ENCODE results near the gene SLC25A39.

The SLC25A39 gene

DNA sequence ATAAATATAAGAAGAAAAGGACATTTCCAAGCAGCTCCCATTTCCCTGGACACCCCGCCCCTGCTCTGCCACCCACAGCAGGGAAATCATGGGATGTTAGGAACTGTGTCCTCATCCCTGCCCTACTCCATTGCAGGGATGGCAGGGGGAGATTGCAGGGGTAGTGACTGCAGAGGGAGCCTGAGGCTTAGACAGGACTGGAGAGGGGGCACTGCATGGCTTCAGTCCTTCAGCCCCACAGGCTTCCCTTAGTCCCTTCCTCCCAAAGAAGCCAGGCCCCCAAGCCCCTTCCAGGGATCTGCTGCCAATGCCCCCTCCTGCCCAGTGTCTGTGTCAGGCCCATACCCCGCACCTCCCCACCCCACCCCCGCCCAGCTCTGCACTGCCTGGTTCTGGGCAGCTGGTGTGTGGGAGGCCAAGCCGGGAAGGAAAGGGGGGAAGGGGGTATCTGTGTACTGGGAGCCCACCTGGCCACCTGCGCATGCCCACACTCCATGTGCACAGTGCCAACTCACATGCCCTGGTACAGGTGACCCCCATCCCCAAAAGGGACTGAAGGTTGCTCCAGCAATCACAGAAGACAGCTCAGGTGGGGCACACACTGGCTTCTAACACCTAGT is 13.0 kb downstream of the SLC25A39 start:
- DNase-seq, result no peak

DNA sequence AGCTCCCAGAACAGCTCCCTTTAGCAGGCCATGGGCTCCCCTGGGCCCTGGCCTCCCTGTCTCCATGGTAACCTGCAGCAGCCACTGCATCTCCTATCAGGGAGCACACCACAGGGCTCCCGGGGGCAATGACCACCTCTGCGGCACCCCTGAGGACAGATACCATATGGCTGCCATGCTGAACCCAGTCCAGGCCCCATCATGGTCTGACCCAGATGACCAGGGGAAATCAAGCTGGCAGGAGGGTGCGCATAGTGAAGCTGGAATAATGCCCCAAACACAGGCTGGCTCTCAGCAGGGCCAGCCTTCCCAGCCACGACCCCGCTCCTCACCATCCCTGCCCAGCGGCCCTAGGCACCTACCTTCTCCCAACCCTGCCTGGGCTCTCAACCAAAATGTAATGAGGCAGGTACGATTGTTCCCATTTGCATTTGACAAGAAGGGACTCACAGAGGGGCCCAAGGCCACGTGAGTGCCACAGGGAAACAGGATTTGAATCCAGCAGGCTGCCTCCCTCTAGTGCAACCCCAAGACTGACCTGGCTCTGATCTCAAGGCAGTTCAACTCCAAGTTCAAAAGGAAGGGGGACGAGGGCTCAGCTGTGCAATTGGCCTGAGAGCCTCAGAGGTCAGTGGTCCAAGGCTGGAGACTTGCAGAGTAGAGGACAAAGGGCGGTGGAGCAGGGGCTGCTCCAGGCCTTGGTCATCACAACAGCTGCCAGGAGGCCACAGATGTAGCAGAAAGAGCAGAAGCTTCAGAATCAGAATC is 13.8 kb downstream of the SLC25A39 start:
- no peak for DNase-seq

DNA sequence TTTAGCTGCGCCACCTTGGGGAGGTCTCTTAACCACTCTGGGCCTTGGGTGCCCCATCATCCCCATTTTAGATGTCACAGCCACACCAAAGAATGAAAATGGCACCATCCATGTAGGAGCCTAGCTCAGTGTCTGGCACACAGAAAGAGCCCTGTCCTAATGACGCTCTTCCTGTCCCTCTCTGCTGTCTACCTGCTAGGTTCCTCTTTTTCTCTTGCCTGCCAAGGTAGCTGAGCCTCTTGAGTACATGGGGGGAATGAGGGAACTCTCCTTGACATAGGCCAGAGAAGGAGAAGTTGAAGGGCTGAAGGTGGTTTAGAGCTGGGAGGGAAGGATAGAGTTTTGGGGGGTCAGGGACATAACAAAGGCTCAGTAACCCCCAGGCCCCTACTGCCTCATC is 14.4 kb downstream of the SLC25A39 start:
- DNase-seq, result no peak

DNA sequence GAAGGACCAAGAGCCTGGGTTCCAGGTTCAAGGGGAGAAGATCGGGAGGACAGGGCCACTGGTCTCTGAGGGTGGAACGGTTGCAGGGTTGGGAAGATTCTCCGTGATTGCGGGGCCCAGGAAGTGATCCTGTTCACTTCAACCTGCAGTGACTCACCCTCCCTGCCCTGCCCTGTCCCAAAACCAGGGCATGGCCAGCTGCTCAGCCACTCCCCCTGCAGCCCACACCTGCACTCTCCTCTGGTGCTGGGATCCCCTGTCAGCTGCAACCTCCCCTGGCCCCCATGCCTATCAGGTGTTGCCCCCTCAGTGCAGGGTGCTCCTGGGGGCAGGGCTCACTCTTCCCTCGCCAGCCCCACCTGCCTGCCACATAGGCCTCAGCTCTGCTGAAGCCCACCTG is 15.2 kb downstream of the SLC25A39 start:
- DNase-seq, result no peak

DNA sequence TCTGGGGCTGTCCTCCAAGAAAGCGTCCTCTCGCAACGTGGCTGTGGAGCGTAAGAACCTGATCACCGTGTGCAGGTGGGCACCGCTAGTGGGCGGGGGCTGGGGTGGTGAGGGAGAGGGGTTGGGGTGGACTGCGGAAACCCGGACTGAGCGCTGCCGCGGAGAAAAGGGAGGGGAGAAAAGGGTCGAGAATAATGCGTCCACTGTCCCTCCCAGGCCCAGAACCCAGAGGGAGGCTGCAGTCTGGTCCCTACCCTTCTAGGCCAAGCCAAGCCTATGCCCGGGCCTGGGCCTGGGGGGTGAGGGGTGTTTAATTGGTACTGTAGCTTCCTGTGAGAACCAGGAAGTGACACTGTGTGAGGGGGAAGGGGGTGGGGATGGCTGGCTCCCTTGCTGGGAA is 15.8 kb downstream of the SLC25A39 start:
- no peak for DNase-seq

DNA sequence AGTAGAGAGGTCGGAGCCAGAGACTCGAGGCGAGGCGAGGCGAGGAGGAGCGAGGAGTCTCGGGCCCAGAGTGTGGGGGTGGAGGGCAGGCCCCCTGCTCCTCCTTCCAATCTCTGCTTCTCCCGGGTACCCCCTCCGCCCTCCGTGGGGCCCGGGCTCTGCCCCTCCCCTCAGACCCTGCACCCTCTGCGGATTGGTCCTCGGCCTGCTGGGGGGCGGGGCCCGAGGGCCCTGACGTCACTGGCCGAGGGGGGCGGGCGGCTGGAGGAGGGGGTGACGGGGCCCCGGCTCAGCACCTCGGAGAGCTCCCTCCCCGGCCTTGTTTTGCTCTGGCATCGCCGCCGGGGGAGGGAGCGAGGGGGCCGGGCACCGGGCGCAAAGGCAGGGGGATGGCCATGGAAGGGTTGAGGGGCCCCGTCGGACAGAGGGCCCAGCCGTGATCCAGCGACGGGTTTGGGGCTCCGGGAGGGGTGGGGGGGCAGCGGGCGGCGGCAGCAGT is 16.3 kb downstream of the SLC25A39 start, which contains the start of gene RUNDC3A:
Gene RUNDC3A (plus strand): TSS at position 282 of the 499 bp plus-strand sequence. CDS start 232 bp downstream, outside the sequence.
- DNase-seq, result peak; percentile 25 to 51

DNA sequence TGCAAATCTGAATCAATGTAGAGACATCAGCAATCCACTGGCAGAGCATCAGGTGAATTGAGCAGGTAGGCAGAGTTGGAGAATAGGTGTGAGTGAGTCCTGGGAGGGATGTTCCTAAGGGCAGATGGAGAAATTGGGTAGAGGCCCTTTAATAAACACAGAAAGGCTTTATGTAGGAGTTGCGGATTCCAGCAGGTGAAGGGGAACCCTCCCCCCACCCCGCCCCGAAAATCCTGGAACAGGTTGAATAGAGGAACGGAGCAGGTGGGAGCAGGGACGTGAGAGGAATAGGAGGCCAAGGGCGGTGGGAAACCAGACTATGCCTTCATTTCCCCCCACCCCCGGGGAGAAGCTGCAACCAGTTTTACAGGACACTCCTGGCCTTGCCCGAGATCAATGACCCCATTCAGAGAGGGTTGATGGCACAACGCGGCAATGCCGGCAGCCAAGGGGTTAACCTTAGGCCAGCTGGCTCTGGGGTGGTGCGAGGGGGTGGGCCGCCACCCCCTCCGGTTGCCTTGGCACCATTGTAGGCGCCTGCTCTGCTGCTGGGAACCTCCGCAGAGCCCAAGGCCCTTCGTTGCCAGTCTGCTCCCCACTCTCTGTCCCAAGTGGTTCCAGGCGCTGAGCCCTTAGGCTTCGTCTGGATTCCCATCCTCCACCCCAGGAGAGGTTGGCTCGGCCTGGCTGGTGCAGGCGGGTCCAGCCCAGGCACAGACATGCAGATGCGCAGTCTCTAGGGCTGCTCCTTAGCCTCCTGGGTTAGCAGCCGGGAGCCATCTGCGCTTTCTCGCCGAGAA is 17.0 kb downstream of the SLC25A39 start:
- no peak for DNase-seq

DNA sequence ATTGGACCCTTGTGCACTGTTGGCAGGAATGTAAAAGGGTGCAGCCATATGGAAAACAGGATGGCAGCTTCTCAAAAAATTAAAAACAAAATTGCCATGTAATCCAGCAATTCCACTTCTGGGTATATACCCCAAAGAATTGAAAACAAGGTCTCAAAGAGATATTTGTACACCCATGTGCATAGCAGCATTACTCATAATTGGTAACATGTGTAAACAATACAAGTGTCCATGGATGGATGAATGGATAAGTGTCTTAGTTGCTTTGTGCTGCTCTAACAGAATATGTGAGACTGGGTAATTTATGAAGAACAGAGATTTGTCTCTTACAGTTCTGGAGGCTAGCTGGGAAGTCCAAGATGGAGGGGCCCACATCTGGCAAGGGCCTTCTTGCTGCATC is 20.0 kb downstream of the SLC25A39 start:
- no peak for DNase-seq

DNA sequence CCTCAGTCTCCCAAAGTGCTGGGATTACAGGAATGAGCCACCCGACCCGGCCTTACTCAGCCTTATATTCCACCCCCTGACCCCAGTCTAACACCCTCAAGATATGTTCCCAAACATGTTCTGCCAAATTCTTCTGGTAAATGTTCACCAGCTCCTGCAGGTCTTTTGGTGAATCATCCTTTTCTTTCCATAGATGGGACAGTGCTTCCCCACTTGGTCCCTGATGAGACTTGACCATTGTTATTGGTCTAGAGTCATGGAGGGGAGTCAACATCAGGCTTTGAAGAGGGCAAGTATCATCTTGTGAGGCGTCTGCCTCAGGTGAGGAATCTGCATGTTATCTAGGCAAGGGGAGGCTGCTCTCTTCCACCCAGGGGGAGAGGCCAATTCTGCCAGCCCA is 26.6 kb downstream of the SLC25A39 start:
- no peak for DNase-seq

DNA sequence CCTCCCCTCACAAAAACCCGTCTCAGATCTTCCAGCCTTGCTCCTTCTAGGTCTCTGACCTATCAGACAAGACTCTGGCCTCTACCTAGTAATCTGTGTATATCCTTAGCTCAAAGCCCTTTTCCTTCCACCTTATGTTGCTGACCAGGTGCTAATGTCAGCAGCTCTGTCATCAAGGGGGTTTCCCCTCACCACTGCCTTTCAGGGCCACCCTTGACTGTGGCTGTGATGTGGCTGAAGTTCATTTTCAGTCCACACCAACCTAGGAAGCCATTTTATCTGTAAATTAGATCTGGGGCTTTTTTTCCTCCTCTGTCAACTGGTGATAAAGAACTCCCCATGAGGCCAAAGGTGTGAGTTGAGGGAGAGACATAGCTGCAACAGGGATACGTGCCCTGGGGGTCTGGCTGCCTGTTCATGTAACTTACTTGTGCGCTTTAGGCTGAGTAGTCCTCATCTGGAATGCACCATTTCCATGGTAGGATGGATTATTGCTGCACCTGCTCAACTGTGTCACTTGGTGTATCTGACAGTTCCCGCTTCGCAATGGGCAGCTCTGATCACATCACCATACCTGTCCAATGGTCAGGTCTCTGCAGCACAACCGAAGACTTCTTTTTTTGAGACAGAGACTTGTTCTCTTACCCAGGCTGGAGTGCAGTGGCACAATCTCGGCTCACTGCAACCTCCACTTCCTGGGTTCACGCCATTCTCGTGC is 31.0 kb downstream of the SLC25A39 start:
- no peak for DNase-seq

DNA sequence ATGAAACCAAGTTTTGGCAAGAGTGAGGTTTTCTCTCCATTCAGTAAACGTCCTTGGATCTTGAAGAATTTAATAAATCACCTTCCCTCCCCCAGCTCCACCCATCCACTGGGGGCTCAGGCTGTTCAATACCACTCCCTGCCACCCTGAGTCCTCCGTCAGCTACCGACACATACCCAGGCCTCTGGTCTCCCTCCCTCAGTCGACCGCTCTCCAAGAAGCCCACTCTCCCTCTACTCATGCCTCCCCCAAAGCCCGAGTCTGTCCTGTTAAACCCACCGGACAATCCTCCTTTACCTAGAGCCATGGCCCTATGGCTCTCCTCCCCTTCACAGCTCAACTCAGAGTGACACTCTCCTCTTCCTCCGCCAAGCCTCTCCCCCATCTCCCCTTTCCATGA is 37.0 kb downstream of the SLC25A39 start:
- no peak for DNase-seq

DNA sequence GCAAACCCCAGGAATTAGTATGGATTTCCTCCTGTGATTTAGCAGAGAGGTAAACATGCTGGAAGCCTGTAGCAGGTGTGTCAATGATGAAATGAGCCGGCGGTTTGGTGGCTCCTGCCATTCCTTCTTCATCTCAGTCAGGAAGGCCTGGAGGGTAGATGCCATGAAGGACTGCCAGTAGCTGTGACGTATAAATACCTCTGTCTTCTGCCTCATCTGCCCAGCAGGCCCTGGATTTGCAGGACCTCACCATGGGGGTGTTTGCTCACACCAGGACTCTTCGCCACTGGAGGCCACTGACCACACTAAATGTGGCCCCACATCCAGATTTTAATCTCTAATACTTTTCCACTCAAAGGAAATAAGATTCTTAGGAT is 40.6 kb downstream of the SLC25A39 start:
- DNase-seq, result no peak

DNA sequence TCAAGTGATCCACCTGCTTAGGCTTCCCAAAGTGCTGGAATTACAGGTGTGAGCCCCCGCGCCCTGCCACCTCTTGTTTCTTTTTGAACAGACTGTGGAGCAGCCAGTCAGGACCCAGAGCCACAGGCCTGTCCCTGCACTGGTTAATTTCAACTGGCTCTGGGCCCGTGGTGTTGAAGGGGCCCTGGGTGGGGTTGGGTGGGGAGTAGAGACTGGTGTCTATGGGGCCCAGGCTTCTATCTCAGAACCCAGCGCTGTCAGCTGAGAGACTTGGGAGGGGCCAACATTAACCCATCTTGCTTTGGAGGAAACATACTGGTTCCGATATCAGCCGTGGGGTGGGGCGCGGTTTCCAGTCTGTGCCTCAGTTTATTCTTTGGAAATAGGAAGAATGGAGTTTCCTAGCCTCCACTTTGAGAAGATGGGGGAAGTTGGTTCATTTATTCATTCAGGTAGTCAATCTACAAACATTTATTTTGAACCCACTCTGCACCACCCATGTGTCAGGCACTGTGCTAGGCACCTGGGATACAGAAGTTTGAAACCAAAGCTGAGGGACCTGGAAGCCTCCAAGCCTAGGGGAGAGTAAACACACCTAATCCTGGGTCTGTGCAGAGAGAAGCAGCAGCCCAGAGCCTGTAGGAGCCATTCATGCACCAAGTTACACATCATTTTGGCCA is 41.1 kb downstream of the SLC25A39 start:
- no peak for DNase-seq

DNA sequence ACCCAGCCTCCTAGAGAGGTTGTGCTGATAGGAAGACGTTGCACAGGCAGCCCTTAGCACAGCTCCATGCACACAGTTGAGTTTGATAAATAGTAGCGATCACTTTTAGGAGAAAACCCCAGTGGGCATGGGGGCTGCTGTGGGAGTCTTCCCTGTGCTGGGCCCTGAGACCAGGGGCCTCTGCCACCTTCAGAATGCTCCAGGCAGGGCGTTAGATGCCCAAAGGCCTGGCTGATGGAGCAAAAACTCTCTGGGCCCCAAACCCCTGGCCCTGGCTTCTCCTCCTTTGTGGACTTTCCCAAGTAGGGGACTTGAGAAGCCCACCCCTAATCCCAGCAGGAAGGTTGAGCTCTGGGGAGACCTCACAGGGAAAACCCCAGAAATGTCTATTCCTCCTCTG is 42.4 kb downstream of the SLC25A39 start:
- DNase-seq, result no peak

DNA sequence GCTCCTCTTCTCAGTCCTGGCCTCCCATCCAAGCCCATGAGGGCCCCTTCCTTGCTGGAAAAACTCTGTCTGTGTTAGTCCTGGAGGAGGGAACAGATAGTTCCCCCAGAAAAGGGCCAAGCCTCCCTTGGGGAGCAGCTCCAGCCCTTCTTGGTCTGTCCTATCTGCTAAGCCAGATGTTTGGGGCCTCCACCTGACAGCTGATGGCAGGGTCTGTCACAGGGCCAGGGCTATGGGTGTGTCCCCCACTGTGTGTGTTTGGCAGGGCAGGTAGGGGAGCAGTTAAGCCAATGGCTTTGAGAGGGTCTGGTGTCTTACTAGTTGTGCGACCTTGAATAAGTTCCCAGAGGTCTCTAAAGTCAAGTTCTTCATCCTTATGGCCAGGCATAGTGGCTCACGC is 43.1 kb downstream of the SLC25A39 start:
- DNase-seq, result no peak

DNA sequence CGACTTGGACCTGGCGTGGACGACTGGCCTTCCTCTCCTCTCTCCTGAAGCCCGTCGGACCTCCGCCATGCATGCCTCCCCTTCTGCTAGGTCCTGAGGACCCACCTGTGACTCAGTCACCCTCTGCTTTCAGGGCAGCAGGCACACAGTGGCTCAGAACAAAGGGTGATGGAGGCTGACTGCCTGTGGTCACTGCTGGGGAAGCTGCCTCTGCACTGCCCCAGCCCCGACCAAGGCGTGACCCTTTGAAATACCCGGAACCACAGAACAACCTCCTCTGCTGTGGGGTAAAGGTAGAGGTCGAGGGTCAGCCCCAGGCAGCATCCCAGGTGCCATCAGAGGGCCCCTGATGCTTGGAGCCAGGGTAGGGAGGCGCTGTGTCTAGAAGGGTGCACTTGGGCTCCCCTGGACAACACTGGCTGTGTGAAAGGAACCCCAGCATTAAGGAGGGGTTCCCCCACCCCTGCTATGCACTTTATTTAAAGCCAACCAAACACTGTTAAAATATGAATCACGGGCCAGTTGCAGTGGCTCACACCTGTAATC is 44.2 kb downstream of the SLC25A39 start:
- no peak for DNase-seq

DNA sequence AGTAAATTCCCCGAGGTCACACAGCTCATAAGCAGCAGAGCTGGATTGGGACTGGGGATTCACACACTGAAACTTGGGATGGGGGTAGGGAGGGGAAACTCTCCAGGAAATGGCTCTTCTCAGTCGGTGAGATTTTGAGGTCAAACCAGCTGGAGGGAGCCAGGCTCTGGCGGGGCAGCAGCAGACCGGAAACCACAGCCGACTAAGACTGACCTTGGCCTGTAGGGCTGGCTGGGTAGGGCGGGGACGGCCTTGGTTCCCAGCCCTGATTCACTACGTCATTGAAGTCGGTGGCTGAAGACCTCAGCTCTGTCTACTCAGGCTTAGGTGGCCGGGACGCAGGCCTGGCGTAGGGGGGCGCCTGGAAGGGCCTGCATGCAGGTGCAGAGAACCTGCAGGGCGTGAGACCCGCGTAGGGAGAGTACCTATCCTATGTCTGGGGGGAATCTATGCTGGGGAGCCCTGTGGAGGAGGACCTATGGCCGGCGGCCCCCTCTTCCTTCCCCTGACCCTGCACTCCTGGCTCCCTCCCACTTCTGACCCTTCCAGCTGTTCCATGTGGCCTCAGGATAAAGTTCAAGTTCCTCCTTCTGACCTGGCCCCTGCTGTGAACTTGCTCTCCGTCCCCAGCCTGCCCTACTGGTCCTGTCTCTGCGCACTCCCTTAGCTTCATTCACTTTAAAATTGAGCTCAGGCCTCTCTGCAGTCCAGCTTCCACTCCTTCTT is 44.8 kb downstream of the SLC25A39 start:
- DNase-seq, result peak; percentile 86 to 89

DNA sequence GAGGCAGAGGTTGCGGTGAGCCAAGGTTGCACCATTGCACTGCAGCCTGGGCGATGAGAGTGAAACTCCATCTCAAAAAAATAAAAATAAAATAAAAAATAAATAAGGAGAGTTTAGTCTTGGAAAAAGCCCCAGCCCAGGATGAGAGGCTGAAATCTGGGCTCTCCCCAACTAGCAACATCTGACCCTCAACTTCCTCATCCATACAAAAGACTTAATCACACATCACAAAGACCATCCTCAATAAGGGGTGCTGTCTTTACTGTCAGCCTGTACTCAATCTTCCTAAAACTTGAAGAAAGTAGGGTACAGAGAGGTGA is 45.3 kb downstream of the SLC25A39 start:
- peak; percentile 65 to 73 for DNase-seq

DNA sequence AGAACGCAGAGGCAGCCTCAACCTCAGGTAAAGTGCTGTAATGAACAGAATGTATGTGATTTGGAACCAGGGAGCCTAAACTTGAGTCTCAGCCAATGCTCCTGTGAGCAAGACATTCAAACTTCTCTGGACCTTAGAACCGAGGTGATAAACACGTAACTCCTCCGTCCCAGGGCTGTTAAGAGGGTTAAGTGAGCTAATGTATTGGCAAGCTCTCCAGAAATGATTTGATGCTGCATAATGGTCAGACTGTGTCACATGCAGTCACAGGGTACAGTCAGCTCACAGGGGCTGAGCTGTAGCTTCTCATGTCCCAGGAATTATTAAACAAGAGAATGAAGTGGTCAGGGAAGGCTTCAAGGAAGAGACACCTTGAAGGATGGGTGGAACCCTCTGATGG is 46.6 kb downstream of the SLC25A39 start:
- no peak for DNase-seq

DNA sequence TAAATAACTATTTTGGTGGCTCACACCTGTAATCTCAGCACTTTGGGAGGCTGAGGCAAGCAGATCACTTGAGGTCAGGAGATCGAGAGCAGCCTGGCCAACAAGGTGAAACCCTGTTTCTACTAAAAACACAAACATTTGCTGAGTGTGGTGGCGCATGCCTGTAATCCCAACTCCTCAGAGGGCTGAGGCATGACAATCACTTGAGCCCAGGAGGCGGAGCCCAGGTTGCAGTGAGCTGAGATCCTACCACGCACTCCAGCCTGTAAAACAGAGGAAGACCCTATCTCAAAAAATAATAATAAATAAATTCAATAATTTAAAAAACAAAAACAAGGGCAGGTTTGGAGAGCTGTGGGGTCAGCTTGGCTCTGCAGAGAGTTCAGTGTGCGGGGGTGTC is 51.0 kb downstream of the SLC25A39 start:
- no peak for DNase-seq

DNA sequence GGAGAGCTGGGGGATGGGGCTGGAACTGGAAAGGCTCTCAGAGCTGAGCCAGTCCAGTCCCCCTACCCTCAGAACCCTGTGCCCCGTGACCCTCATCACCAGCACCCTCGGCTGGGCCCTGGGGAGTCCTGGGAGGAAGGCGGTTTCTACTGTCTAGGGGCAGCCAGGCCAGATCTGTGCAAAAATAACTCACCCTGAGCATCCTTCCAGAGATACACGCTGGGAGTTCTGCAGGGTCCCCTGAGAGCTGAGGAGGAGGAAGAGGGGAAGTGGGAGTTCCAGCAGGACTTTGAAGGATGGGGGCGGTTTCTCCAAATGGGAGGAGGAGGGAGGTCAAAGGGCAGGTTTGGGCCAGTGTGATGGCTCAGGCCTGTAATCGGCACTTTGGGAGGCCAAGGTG is 51.7 kb downstream of the SLC25A39 start:
- DNase-seq, result no peak

Data from AML-193 (cell line).